Renal pelvis (tissue), 4 donors: ENCODE results near the gene BTAF1. TPM values are rescaled to one million over a fixed set of nuclear protein-coding genes. Genes with fewer than 3 reads are reported as not detected.
"Not testable (repeated sequence)": the region's sequence is repeated elsewhere in the genome, so short reads cannot be mapped to it uniquely, and the experiment has no call there.

Source experiments
- DNase-seq: peaks from one replicate; pipeline ENCODE4 v3.0.0-alpha.2; 2013
- polyA plus RNA-seq, 3 donors: library from polyadenylated mRNA; unstranded; fragments of 120-200 nt; gene quantifications; one replicate each; pipeline ENCODE4 v1.2.1, GENCODE V29; 2013; ENCODE audit not compliant: insufficient read length in 3 of 3

The BTAF1 gene
- polyA plus RNA-seq, 3 donors: 45.5 to 52.4 (median 46.2) TPM

DNA sequence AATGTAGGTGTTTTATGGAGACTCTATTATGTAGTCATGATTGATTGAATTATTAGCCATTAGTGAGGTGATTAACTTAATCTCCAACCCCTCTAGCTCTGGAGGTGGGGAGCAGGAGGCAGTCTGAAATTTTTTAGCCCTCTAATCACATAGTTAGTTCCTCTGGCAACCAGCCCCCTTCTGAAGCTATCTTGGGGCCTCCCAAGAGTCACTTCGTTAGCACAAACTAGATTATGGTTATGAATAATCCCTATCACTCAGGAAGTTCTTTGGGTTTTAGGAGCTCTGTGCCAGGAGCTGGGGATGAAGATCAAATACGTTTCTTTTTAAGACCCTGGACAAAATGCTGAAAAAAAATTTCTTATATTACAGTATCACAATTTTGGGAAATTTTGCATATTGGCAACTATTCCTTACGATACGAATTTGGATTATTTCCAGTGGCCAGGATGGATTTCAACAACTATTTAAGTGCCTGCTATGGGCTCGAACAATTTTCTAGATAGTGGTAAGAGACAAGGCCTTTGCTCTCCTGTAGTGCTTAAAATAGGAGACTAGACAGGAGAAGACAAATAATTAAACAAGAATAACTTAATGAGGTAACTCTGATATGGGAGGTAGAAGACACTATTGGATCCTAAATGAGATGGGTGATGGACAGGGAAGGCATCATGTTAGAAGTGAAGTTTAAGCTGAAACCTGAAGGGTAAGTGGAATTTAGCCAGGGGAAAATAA, 52.9 kb downstream of the BTAF1 start:
- DNase-seq: no peak

DNA sequence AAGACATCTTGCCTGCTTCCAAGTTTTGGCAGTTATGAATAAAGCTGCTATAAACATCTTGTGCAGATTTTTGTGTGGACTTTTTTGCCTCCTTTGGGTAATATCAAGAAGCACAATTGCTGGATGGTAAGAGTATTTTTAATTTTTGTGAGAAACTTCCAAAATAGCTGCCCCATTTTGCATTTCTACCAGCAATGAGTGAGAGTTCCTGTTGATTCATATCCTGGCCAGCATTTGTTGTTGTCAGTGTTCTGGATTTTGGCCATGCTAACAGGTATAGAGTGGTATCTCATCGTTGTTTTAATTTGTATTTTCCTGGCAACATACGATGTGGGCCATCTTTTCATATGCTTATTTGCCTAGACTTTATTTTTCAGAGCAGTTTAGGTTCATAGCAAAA, 53.9 kb downstream of the BTAF1 start:
- no peak for DNase-seq

DNA sequence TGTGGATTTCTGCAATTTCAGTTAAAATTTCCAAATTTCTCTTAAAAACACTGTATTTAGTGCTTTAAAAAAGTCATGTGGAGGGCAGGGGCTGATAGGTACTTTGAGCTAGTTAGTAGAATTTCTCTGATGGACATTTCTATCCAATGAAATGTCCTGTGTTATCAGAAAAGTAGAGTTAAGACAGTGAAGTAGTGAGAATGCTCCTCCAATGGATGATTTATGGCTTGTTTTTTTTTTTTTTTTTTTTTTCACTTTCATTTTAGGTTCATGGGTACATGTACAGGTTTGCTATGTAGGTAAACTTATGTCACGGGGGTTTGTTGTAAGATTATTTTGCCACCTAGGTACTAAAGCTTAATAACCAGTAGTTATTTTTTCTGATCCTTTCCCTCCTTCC, 55.0 kb downstream of the BTAF1 start:
- DNase-seq: no peak

DNA sequence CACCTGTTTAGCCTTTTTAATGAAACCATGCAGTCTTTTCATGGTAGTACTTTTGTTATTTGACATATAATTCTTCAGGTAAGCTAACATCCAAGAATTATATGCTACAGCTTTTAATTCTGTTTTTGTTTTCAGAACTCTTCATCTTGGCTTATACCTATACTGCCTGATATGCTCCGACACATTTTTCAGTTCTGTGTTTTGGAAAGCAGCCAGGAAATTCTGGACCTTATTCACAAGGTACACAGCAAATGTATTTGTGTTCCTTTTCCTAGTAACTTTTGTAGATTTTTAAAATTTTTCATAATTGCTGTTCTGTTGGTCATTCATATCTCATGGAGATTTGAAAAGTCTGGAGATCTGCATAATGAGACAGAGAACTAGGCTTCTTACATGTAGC, 56.7 kb downstream of the BTAF1 start:
- no peak for DNase-seq

DNA sequence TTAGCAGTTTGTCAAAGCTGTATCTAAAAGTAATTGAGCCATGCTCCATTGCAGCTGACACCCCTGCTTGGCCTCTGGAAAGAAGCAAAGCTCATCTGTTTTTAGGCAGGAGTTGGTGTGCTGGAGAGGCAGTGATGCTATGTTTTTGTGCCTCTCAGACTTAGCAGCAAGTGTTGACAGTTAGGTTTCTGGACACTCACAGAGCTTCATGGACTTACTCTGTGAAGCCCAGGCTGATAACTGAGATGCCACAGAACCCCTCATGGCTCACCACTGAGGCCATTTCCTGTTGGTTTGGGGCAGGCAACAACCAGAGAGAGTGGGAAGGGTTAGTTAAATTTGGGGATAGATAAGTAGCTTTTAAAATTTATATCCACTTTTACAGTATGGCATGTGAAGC, 59.8 kb downstream of the BTAF1 start:
- DNase-seq: no peak

DNA sequence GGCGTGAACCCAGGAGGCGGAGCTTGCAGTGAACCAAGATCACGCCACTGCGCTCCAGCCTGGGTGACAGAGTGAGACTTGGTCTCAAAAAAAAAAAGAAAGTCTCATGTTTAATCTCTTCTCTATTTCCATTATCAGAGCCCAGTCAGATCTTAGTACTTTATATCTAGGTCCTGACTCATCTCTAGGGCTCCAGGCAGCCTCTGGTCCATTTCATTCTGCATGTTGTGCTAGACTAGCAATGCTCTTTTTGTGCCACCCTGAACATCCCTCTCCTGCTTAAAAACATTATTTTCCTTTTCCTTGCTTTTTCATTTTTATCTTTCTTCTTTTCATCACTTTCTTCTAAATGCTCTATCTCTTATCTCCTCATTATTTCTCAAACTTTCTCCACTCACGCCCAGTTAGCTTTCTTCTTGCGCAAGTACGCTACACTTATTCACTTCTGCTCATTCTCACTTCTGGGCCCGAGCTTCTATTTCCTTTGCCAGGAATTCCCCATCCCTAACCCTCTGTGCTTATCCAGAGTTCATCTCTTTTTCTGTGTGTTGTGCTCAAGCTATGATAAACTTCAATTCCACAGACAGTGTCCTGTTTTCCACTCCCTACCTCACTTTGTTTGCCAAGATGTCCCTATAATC, 63.9 kb downstream of the BTAF1 start:
- no peak for DNase-seq

DNA sequence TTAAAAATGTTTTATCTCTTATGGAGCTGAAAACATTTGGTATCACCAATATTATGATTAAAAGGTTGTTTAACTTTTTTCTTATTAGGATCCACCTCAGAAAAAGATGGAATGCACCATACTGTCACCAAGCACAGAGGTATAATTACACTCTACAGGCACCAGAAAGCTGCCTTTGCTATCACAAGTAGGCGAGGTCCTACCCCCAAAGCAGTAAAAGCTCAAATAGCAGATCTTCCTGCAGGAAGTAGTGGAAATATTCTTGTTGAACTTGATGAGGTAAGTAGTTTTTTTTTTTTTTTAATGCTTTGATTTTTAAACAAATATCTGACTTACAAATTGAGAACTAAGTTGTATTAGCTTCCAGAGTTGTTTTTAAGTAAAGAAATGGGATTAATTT, 68.5 kb downstream of the BTAF1 start:
- DNase-seq: no peak

DNA sequence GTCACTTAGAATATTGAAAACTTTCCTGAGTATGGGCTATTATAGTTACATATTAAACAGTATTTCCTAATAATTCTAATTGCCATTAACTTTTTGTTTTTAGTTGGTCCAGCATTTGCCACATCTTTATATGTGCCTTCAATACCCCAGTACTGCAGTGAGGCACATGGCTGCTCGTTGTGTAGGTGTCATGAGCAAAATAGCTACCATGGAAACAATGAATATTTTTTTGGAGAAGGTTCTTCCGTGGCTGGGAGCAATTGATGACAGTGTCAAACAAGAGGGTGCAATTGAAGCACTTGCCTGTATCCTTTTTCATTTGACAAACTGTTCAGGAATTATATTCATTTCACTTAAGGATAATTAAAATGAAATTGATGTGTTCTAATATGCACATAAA, 72.7 kb downstream of the BTAF1 start:
- no peak for DNase-seq

DNA sequence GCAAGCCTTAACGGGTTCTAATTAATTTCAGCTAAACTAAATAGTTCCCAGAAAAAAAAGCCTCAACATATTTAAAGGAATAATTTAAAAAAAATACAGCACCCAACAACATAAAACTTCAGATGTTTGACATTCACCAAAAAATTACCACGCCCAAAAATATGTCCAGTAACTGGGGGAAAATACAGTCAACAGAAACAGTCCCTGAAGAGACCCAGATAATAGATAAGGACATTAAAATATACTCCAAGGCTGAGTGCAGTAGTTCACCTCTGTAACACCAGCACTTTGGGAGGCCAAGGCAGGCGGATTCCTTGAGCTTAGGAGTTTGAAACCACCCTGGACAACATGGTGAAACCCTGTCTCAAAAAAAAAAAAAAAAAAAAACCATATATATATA, 78.0 kb downstream of the BTAF1 start:
- no peak for DNase-seq

DNA sequence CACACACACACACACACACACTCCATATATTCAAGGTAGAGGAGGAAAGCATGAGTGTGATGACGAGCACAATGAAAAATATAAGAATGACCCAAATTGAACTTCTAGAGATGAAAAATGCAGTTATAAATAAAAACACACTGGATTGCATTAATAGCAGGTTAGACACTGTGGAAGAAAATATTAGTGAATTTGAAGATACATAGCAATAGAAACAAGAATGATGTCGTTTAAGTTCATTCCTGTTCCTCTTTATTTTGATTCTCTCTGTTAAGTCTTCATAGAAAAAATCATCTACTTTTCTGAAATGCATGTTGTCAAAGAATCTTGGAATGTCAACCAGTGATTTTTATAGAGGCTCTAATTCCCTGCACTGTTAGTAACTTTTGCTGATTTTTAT, 78.4 kb downstream of the BTAF1 start:
- DNase-seq: no peak

DNA sequence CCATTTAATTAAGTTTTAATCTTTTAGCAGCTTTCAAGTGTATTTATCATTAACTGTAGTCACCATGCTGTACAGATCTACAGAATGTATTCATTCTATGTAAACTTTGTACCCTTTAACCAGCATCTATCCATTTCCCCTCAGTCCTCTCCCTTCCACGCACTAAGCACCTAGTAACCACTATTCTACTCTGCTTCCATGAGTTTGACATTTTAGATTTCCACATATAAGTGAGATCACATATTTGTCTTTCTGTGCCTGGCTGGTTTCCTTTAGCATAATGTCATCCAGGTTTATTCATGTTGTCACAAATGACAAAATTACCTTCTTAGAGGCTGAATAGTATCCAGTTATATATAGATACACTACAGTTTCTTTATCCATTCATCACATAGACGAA, 79.7 kb downstream of the BTAF1 start:
- no peak for DNase-seq

DNA sequence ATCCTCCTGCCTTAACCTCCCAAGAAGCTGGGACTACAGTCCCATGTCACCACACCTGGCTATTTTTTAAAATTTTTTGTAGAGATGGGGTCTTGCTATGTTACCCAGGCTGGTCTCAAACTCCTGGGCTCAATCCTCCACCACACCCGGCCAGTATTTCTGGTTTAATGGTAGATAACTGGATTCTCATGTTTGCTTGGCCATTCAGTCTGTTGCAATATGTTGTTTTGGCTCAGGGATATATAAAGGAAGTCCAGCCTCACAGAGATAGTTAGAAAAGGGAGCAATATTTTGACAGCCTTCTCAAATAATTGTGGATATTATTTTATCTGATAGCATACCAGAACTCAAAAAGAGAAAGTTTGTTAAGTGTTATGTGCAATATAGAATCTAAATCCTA, 82.4 kb downstream of the BTAF1 start:
- no peak for DNase-seq

DNA sequence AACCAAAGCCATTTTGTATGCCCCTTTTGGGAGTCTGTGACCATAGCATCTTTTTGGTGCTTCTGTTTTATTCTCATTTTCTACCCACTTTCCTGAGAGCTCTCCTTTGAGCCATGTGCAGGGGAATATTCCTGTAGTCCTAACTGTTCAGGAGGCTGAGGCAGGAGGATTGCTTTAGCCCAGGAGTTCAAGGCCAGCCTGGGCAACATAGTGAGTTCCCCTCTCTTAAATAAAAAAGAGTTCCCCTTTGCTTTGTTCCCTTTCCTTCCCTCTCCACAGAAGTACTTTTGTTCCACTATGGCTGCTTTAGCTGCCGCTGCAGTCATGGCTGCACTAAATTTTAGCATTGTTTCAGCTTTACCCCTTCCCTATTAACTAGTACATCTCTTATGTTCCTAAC, 85.9 kb downstream of the BTAF1 start:
- no peak for DNase-seq

DNA sequence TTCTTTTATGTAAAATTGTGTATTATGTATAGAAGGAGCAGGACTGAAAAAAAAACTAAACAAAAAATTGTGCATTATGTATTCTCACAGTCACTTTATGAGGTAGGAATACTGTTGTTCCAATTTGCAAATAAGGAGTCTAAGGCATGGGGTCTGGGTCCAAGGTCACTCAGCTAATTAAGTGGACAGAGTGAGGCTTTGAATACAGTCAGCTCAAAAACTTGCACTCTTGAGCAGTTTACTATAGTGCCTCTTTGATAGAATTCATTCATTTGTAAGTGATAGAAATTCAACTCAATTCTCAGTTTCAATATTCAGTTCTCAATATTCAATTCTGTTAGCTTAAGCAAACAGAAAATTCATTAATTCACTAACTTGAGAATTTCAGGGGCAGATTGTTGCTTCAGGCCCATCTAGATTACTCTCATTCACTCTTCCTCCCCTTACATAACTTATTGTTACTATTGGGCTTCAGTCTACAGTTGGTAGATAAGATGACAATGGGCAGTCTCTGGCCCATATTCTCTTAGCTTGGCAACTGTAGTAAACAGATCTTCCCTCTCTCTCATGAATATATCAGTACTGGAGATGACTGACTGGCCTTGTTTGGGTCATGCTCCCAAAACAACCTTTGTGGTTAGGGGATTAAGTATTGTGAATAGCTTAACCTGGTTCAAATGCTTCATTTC, 86.6 kb downstream of the BTAF1 start:
- no peak for DNase-seq

DNA sequence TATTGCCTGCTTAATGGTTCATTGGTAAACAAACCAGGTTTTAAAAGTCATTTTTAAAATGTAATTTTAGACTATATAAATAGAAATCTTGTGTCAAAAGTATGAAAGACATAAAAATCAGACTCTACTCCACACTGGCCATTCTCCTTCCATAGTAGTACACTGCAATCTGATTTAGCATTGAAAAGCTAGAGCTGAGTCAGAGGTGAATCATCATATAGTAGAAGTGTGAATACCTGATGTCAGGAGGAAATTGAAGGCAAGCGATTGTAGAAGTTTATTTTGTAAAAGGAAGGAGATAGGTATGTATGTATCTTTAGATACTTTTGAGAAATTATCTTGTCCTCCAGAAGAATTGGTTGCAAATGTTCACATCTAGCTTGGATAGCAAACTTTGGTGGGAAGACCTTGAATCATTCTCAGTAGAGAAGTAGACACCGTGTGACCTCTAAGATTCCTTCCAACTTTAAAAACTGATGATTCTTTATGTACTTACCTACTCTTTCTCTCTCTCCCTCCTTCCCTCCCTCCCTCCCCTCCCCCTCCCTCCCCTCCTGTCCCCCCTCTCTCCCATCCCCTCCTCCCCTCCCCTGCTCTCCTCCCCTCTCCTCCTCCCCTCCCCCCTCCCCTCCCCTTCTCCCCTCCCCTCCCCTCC, 88.1 kb downstream of the BTAF1 start:
- no peak for DNase-seq

DNA sequence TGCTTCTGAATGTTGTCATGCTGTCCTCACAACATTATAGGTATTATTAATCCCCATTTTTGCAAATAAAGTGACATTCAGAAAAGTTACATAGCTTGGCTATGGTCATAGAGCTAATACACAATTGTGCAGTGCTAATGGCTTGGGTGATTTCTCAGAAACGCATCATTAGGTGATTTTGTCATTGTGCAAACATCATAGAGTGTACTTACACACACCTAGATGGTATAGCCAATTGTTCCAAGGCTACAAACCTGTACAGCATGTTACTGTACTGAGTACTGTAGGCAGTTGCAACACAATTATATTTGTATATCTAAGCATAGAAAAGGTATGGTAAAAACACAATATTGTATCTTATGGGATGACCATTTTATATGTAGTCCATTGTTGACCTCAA, 91.0 kb downstream of the BTAF1 start:
- no peak for DNase-seq

DNA sequence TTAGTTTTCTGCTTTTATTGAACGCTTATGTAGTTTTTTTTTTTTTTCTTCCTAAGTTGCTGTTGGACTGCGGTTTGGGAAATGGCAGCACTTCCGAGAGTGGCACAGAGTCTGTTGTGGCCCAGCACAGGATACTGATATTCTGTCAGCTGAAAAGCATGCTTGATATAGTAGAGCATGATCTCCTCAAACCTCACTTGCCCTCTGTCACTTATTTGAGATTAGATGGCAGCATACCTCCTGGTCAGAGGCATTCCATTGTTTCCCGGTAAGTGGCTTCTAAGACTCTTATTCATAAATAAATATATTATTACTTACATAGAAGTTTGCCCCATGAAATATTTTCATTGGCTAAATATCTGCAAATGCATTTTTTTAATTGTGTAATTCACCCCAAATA, 101.1 kb downstream of the BTAF1 start:
- DNase-seq: no peak

DNA sequence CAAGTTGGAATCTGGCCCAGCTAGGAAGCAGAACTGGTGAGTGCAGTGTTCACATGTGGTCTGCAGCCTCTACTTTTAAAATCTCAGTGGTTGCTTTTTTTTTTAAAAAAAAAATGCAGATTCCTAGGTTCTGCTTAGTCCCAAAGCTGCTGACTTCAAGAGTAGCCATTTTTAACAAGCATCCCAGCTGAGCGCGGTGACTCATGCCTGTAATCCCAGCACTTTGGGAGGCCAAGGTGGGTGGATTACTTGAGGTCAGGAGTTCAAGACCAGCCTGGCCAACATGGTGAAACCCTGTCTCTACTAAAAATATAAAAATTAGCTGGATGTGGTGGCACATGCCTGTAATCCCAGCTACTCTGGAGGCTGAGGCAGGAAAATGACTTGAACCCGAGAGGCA, 101.8 kb downstream of the BTAF1 start:
- DNase-seq: not testable (repeated sequence)

DNA sequence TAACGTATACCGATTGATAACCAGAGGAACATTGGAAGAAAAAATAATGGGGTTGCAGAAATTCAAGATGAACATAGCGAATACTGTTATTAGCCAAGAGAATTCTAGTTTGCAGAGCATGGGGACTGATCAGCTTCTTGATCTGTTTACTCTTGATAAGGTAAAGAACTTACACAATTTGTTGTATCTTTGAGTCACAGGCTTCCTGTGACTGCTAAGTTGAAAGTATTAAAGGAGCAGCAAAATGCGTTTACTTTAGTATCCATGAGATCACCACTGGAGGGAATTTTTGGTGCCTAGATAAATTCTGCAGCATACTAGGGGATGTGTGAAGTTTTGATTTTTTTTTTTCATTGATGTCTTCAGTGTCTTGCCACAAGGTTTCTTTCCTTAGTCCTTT, 103.6 kb downstream of the BTAF1 start:
- DNase-seq: no peak

DNA sequence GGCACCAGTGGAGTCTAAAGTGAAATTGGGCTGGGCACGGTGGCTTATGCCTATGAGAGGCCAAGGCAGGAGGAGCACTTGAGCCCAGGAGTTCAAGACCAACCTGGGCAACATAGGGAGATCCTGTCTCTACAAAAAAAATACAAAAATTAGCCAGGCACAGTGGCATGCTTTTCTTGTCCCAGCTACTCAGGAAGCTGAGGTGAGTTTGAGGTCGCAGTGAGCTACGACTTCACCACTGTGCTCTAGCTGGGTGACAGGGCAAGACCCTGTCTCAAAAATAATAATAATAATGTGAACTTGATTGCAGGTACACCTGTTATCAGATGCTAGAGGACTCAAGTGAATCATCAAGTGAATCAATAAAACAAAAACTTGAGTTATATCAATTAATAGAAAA, 108.0 kb downstream of the BTAF1 start:
- DNase-seq: no peak

DNA sequence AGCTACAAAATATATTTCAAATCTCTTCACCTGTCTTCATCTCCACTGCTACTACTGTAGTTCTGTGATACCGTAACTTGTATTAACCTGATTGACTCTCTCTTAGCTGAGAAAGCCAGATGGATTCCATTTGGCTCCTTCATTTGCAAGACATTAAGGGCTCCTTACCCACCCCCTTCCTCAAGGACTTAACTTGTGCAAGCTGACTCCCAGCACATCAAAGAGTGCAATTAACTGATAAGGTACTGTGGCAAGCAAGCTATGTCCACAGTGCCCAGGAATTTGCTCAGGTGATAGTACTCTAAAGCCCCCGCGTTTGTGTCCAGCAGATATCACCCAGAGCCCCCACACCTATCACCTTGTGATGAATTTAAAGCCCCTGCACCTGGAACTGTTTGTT, 109.5 kb downstream of the BTAF1 start:
- not testable (repeated sequence) for DNase-seq

DNA sequence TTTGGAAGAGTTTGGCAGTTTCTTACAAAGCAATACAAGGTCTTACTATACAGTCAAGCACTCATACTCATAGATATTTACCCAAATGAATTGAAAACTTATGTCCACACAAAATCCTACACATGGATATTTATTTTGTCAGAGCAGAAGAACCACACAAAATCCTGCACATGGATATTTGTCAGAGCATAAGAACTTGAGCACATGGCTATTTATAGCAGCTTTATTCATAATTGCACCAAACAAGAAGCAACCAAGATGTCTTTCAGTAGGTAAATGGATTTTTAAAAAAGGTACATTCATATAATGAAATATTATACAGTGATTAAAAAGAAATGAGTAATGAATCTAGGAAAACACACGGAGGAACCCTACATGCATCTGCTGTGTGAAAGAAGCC, 115.4 kb downstream of the BTAF1 start:
- no peak for DNase-seq

DNA sequence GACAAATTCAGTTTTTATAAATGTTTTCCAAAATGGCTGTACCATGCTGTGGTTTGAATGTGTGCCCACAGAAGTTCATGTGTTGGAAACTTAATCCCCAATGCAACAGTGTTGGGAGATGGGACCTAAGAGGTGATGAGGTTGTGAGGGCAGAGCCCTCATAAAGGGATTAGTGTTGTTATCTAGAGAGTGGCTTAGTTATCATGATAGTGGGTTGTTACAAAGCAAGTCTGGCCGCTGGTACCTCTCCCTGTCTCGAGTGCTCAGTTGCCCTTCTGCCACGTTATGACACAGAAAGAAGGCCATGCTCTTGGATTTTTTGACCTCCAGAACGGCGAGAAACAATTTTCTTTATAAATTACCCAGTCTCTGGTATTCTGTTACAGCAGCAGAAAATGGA, 119.0 kb downstream of the BTAF1 start:
- DNase-seq: no peak
